ENCODE results near the gene CNNM3.

CNNM3 gene

DNA sequence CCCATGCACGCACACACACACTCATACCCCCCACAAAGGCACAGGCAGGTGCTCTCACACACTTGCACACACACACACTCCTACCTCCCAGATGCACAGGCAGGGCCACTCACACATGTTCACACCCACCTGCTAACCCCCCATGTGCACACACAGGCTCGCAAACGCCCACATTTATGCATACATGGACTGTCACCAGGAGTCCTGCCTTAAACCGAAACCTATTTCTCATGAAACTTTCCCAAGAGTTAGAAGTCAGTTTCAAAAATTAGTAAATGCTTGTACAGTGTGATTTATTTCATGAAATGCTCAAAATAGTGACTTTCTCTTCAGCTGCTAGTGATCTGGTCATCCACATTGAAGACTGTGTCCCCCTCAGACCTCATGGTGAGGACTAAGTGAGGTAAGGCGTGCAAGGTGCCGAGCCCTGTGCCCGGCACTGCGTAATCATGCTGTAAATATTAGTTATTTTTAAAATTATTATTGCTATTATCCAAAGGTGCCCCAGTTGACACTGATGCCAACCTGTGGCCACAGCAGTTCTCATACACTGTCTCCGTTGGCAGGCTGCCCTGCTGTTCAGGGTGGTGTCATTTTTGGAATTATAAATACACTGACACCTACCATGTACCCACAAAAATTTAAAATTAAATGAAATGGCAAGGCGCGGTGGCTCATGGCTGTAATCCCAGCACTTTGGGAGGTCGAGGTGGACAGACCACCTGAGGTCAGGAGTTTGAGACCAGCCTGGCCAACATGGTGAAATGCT is 43.0 kb upstream of the CNNM3 start (continued):
- TF ChIP-seq, protein P1, sequence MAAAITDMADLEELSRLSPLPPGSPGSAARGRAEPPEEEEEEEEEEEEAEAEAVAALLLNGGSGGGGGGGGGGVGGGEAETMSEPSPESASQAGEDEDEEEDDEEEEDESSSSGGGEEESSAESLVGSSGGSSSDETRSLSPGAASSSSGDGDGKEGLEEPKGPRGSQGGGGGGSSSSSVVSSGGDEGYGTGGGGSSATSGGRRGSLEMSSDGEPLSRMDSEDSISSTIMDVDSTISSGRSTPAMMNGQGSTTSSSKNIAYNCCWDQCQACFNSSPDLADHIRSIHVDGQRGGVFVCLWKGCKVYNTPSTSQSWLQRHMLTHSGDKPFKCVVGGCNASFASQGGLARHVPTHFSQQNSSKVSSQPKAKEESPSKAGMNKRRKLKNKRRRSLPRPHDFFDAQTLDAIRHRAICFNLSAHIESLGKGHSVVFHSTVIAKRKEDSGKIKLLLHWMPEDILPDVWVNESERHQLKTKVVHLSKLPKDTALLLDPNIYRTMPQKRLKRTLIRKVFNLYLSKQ (tag by site-specific recombination; IDR thresholded peaks at IDR 0.05; ENCODE audit: borderline replicate concordance), result no peak
- no peak for TF ChIP-seq ZNF785 (tag by site-specific recombination; IDR thresholded peaks at IDR 0.05)
- TF ChIP-seq ZFP37 (tag by site-specific recombination; IDR thresholded peaks at IDR 0.05), result no peak
- no peak for TF ChIP-seq OSR2 (tag by site-specific recombination; IDR thresholded peaks at IDR 0.05)
- no peak for TF ChIP-seq ZNF146 (tag by site-specific recombination; IDR thresholded peaks at IDR 0.05)
- TF ChIP-seq, protein P2, sequence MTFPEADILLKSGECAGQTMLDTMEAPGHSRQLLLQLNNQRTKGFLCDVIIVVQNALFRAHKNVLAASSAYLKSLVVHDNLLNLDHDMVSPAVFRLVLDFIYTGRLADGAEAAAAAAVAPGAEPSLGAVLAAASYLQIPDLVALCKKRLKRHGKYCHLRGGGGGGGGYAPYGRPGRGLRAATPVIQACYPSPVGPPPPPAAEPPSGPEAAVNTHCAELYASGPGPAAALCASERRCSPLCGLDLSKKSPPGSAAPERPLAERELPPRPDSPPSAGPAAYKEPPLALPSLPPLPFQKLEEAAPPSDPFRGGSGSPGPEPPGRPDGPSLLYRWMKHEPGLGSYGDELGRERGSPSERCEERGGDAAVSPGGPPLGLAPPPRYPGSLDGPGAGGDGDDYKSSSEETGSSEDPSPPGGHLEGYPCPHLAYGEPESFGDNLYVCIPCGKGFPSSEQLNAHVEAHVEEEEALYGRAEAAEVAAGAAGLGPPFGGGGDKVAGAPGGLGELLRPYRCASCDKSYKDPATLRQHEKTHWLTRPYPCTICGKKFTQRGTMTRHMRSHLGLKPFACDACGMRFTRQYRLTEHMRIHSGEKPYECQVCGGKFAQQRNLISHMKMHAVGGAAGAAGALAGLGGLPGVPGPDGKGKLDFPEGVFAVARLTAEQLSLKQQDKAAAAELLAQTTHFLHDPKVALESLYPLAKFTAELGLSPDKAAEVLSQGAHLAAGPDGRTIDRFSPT (tag by site-specific recombination; IDR thresholded peaks at IDR 0.05), result no peak
- no peak for TF ChIP-seq SCRT2 (tag by site-specific recombination; IDR thresholded peaks at IDR 0.05)
- no peak for TF ChIP-seq YY1 (tag by site-specific recombination; IDR thresholded peaks at IDR 0.05)
- TF ChIP-seq, protein P3, sequence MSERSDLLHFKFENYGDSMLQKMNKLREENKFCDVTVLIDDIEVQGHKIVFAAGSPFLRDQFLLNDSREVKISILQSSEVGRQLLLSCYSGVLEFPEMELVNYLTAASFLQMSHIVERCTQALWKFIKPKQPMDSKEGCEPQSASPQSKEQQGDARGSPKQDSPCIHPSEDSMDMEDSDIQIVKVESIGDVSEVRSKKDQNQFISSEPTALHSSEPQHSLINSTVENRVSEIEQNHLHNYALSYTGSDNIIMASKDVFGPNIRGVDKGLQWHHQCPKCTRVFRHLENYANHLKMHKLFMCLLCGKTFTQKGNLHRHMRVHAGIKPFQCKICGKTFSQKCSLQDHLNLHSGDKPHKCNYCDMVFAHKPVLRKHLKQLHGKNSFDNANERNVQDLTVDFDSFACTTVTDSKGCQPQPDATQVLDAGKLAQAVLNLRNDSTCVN (tag by site-specific recombination; optimal IDR thresholded peaks at IDR 0.05), result no peak
- TF ChIP-seq, protein P4, sequence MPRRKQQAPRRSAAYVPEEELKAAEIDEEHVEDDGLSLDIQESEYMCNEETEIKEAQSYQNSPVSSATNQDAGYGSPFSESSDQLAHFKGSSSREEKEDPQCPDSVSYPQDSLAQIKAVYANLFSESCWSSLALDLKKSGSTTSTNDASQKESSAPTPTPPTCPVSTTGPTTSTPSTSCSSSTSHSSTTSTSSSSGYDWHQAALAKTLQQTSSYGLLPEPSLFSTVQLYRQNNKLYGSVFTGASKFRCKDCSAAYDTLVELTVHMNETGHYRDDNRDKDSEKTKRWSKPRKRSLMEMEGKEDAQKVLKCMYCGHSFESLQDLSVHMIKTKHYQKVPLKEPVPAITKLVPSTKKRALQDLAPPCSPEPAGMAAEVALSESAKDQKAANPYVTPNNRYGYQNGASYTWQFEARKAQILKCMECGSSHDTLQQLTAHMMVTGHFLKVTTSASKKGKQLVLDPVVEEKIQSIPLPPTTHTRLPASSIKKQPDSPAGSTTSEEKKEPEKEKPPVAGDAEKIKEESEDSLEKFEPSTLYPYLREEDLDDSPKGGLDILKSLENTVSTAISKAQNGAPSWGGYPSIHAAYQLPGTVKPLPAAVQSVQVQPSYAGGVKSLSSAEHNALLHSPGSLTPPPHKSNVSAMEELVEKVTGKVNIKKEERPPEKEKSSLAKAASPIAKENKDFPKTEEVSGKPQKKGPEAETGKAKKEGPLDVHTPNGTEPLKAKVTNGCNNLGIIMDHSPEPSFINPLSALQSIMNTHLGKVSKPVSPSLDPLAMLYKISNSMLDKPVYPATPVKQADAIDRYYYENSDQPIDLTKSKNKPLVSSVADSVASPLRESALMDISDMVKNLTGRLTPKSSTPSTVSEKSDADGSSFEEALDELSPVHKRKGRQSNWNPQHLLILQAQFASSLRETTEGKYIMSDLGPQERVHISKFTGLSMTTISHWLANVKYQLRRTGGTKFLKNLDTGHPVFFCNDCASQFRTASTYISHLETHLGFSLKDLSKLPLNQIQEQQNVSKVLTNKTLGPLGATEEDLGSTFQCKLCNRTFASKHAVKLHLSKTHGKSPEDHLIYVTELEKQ (tag by site-specific recombination; IDR thresholded peaks at IDR 0.05; ENCODE audit: borderline replicate concordance), result no peak
- no peak for TF ChIP-seq ZEB2 (tag by site-specific recombination; IDR thresholded peaks at IDR 0.05)
- TF ChIP-seq, protein P5, sequence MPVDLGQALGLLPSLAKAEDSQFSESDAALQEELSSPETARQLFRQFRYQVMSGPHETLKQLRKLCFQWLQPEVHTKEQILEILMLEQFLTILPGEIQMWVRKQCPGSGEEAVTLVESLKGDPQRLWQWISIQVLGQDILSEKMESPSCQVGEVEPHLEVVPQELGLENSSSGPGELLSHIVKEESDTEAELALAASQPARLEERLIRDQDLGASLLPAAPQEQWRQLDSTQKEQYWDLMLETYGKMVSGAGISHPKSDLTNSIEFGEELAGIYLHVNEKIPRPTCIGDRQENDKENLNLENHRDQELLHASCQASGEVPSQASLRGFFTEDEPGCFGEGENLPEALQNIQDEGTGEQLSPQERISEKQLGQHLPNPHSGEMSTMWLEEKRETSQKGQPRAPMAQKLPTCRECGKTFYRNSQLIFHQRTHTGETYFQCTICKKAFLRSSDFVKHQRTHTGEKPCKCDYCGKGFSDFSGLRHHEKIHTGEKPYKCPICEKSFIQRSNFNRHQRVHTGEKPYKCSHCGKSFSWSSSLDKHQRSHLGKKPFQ (tag by site-specific recombination; IDR thresholded peaks at IDR 0.05), result 0 out of 2 replicates have a peak, but pooled peaks have one; percentile 22
- TF ChIP-seq REPIN1 (tag by site-specific recombination; IDR thresholded peaks at IDR 0.05; ENCODE audit: low read depth), result no peak
- TF ChIP-seq ZSCAN23 (tag by site-specific recombination; IDR thresholded peaks at IDR 0.05), result no peak
- TF ChIP-seq ZNF292 (tag by site-specific recombination; IDR thresholded peaks at IDR 0.05; ENCODE audit: borderline replicate concordance, low read depth), result no peak
- no peak for TF ChIP-seq ZNF621 (tag by site-specific recombination; IDR thresholded peaks at IDR 0.05)
- TF ChIP-seq ZNF585B (tag by site-specific recombination; IDR thresholded peaks at IDR 0.05), result no peak
- TF ChIP-seq, protein P6, sequence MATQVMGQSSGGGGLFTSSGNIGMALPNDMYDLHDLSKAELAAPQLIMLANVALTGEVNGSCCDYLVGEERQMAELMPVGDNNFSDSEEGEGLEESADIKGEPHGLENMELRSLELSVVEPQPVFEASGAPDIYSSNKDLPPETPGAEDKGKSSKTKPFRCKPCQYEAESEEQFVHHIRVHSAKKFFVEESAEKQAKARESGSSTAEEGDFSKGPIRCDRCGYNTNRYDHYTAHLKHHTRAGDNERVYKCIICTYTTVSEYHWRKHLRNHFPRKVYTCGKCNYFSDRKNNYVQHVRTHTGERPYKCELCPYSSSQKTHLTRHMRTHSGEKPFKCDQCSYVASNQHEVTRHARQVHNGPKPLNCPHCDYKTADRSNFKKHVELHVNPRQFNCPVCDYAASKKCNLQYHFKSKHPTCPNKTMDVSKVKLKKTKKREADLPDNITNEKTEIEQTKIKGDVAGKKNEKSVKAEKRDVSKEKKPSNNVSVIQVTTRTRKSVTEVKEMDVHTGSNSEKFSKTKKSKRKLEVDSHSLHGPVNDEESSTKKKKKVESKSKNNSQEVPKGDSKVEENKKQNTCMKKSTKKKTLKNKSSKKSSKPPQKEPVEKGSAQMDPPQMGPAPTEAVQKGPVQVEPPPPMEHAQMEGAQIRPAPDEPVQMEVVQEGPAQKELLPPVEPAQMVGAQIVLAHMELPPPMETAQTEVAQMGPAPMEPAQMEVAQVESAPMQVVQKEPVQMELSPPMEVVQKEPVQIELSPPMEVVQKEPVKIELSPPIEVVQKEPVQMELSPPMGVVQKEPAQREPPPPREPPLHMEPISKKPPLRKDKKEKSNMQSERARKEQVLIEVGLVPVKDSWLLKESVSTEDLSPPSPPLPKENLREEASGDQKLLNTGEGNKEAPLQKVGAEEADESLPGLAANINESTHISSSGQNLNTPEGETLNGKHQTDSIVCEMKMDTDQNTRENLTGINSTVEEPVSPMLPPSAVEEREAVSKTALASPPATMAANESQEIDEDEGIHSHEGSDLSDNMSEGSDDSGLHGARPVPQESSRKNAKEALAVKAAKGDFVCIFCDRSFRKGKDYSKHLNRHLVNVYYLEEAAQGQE (tag by site-specific recombination; IDR thresholded peaks at IDR 0.05), result no peak
- TF ChIP-seq GLIS2 (tag by site-specific recombination; IDR thresholded peaks at IDR 0.05), result 0 out of 2 replicates have a peak, but pooled peaks have one; percentile 16
- no peak for TF ChIP-seq ZNF747 (tag by site-specific recombination; IDR thresholded peaks at IDR 0.05)
- TF ChIP-seq KLF7 (tag by site-specific recombination; IDR thresholded peaks at IDR 0.05; ENCODE audit: borderline replicate concordance), result no peak
- no peak for TF ChIP-seq ZNF610 (tag by site-specific recombination; IDR thresholded peaks at IDR 0.05; ENCODE audit: borderline replicate concordance)
- no peak for TF ChIP-seq ZNF48 (tag by site-specific recombination; IDR thresholded peaks at IDR 0.05)
